DOHH2 (cell line): ENCODE data around the gene C12orf57.

Experiments
- EZH2phosphoT487 ChIP-seq: fragments of 200-600 bp; sonication (generic); IDR thresholded peaks from 2 replicates; pipeline ENCODE4 v1.6.1; 2017; ENCODE audit warnings: borderline replicate concordance, mild to moderate bottlenecking, antibody characterized with exemption, low read length, moderate library complexity, mixed read lengths
- TF ChIP-seq, protein P1 (sequence below): fragments of 200-600 bp; sonication (generic); IDR thresholded peaks from one replicate; pipeline ENCODE4 v1.5.1; 2014; ENCODE audit warnings: antibody characterized with exemption, mild to moderate bottlenecking, low read depth, low read length; ENCODE audit not compliant: poor library complexity, severe bottlenecking

GRCh38 chr12:6978611-6979011 lies 34.8 kb downstream of the C12orf57 start:
- TF ChIP-seq, protein P1, sequence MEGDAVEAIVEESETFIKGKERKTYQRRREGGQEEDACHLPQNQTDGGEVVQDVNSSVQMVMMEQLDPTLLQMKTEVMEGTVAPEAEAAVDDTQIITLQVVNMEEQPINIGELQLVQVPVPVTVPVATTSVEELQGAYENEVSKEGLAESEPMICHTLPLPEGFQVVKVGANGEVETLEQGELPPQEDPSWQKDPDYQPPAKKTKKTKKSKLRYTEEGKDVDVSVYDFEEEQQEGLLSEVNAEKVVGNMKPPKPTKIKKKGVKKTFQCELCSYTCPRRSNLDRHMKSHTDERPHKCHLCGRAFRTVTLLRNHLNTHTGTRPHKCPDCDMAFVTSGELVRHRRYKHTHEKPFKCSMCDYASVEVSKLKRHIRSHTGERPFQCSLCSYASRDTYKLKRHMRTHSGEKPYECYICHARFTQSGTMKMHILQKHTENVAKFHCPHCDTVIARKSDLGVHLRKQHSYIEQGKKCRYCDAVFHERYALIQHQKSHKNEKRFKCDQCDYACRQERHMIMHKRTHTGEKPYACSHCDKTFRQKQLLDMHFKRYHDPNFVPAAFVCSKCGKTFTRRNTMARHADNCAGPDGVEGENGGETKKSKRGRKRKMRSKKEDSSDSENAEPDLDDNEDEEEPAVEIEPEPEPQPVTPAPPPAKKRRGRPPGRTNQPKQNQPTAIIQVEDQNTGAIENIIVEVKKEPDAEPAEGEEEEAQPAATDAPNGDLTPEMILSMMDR = no peak
- no peak for TF ChIP-seq EZH2phosphoT487
